HG03196 (cell line): ENCODE results near the gene ITPR3.
"Not testable (repeated sequence)": the region's sequence is repeated elsewhere in the genome, so short reads cannot be mapped to it uniquely, and the experiment has no call there.

Experiments
- ATAC-seq: cut with Tn5 transposase; IDR thresholded peaks from one replicate; pipeline ENCODE4 v1.9.1; 2021; ENCODE audit not compliant: unreplicated experiment

The ITPR3 gene

GRCh38 chr6:33590531-33591198 lies 30.5 kb upstream of the ITPR3 start:
- no peak for ATAC-seq

GRCh38 chr6:33591424-33592032 lies 29.6 kb upstream of the ITPR3 start:
- ATAC-seq: no peak

DNA sequence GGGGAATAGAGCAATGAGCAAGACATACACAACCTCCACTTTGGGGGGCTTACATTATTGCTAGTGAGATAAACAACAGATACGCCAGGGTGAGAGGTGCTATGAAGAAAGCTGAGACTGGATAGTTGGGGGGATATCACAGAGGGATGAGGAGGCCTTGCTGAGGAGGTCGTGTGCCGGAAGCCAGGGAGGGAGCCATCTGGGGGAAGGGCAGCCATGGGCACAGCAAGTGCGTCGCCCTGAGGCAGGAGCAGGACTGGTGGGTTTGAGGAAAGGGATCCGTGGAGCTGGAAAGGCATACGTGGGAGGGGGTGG lies 28.9 kb upstream of the ITPR3 start:
- ATAC-seq: no peak

DNA sequence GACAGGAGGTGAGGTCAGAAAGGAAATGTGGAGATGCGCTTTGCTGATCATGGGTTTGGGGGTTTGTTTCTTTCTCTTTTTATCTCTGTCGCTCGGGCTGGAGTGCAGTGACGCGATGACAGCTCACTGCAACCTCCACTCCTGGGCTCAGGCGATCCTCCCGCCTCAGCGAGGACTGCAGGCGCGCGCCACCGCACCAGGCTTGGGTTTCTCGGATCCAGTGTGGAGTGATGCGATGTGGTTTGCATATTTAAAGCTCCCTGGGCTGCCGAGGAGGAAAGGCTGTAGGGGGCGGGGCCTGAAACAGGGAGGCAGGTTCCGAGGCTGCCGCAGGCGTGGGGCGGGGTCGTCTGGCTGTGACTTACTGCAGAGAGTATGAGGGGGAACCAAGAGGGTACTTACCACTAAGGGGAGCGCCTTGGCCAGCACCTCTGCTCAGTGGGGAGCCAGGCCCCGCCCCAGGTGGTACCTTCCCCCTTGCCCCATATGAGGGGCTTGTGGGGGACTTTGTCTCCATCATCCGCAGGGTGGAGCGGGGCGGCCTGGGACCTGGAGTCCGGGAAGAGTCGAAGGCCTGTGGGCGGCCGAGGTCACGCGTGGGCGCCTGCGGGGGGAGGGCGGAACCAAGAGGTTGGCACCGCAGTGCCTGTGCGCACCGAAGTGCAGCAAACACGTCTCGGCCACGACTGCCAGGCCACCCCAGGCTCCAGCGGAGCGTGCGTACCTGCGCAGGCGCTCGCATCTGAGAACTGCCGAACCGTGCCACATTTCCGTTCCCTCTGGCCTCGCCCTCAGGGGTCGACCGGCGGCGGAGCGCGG lies 28.3 kb upstream of the ITPR3 start:
- peak; percentile 49 for ATAC-seq

- ATAC-seq: no peak
These were observed 27.8 kb upstream of the ITPR3 start for GRCh38 chr6:33593414-33593727.

DNA sequence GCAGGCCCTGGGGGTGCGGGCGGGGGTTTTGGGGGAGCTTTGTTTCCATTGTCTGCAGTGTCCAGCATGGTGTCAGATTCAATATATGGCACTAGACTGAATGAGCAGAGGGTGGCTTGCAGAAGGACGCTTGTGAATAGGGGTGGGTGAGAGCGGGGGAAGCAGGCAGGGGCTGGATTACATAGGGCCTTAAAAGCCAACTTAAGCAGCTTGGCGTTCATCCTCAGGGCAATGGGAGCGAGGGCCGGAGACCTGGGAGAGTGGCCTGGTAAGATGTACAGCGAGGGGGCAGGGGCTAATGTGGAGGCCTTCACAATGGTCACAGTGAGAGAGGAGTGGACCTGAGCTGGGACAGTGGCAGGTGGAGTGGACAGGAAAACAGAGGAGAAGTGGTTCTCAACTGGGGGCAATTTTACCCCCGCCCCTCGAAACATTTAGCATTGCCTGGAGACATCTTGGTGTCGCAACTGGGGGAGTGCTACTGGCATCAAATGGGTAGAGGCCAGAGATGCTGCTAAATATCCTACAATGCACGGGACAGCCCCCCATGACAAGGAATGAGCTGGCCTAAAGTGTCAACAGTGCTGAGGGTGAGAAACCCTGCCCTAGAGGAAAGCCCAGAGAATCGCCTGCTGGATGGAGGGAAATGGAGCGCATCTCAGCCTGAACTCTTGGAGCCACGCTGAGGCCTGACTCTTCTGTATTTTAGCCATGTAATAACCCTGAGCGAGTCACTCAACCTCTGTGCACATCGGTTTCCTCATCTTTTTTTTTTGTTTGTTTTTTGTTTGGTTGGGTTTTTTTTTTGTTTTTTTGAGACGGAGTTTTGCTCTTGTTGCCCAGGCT lies 25.9 kb upstream of the ITPR3 start:
- no peak for ATAC-seq

DNA sequence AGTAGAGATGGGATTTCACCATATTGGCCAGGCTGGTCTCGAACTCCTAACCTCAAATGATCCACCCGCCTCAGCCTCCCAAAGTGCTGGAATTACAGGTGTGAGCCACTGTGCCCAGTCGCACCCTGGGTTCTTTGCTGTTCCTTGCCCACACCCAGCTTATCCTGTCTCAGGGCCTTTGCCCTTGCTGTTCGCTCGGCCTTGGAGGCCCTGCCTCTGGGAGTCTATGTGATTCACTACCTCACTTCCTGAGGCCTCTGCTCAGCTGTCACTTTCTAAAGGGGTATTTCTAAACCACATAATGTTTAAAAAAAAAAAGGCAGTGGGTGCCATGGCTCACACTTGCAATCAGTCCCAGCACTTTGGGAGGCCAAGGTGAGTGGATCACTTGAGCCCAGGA lies 24.2 kb upstream of the ITPR3 start:
- ATAC-seq: not testable (repeated sequence)

DNA sequence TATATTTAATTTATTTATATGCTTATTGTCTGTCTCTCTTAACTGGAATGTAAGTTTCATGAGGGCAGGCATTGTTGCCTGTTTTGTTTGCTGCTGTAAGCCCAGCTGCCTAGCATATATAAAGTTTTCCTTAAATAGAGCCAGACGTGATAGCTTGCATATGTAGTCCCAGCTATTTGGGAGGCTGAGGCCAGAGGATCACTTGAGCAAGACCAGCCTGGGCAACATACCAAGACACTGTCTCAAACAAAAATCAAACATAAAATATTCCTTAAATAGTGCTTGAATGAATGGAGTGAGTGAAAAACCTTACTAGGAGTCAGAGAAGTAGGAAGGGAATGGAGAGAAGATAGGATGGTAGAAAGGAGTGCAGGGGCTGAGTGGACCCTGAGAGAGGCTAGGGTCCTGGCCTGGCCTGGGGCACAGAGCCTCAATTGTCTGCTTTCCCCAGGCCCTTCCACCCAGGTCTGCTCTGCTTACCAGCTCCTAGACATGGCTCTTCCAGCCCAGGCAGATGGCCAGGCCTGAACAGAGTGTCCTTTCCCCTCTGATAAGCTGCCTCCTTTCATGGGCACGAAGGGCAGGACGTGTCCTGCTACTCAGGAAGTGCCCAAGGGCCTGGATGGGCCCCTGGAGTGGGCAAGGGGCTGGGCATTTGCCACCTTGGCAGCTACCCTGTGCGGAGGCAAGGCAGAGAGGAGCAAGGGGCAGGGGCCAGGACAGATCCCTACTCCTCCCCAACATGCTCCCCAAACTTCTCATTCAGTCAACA lies 23.4 kb upstream of the ITPR3 start:
- ATAC-seq: no peak

- ATAC-seq: no peak
These were observed 21.6 kb upstream of the ITPR3 start for GRCh38 chr6:33599413-33599938.

GRCh38 chr6:33600761-33601160 lies 20.4 kb upstream of the ITPR3 start:
- no peak for ATAC-seq

- ATAC-seq: no peak
These were observed 18.9 kb upstream of the ITPR3 start for GRCh38 chr6:33602180-33602579.

DNA sequence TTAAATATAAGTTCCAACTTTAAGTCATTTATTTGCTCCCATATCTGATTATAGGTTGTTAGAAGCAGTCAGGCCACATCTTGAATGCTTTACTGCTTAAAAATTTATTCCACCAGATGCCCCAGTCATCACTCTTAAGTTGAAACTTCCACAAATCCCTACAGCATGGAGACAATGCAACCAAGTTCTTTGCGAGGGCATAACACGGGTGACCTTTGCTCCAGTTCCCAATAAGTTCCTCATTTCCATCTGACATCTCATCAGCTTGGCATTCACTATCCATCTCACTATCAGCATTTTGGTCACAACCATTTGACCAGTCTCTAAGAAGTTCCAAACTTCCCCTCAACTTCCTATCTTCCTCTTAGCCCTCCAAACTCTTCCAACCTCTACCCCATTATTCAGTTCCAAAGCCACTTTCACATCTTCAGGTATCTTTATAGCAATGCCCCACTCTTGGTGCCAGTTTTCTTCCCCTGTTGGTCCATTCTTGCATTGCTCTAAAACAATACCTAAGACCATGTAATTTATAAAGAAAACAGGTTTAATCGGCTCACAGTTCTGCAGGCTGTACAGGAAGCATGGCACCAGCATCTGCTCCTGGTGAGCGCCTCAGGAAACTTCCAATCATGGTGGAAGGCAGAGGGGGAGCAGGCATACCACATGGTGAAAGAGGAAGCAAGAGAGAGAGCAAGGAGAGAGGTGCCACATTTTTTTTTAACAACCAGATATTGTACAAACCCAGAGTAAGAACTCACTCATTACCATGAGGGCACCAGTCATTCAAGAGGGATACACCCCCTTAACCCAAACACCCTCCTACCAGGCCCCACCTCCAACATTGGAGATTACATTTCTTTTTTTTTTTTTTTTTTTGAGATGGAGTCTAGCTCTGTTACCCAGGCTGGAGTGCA lies 15.9 kb upstream of the ITPR3 start:
- no peak for ATAC-seq

DNA sequence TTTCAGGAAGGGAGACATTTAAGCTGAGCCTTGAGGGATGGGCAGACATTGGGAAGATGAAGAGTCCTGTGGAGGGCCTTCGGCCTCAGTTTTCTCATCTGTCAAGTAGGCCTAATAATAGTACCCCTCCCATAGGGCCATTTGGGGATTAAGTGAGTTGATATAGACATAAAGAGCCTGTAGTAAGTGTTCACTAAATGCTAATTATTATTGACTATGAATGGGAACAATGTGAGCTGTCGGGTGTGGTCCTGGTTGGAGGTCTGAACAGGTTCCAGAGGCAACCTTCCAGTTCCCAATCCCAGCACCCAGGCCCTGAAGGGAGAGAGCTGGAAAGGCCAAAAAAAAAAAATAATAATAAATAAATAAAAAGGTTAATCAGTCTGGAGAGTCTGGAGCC lies 14.5 kb upstream of the ITPR3 start:
- no peak for ATAC-seq

- no peak for ATAC-seq
These were observed 13.9 kb upstream of the ITPR3 start for GRCh38 chr6:33607126-33607783.

DNA sequence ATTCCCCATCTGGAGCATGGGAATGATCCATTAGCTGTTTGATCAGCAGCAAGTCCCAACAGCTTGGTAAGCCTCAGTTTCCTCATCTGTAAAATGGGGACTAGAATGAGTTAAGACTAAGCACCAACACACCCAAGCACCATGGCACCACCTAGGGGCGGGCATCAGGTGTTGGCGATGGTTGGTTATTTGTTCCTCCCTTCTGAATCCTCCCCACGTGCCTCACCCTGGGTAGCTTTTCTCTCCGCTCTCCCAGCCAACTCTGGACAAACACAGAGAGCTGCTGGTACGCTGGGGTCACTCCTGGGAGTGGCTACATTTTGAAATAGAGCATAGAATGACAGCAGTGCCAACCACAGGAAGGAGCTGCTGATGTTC lies 13.3 kb upstream of the ITPR3 start:
- ATAC-seq: no peak

DNA sequence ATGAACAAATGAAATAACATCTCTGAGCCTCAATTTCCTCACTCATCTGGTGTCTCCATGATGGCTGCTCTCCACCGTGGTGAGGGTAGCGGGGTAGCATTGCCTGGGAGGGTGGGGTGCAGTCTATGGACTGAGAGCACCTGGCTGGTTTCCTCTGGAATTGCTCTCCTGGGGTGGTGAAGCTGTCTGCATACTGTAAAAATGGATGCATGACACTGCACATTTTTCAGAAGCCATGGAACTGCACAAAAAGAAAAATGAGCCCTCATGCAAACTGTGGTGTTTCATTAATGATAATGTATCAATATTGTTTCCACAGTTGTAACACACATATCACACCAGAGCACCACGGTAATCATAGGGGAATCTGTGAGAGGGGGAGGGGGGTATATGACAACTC lies 12.1 kb upstream of the ITPR3 start:
- ATAC-seq: no peak

GRCh38 chr6:33609528-33609927 lies 11.6 kb upstream of the ITPR3 start:
- ATAC-seq: no peak

- no peak for ATAC-seq
These were observed 11.1 kb upstream of the ITPR3 start for GRCh38 chr6:33610067-33610466.
